ENCODE measurements around the gene ZNF654.

DNA sequence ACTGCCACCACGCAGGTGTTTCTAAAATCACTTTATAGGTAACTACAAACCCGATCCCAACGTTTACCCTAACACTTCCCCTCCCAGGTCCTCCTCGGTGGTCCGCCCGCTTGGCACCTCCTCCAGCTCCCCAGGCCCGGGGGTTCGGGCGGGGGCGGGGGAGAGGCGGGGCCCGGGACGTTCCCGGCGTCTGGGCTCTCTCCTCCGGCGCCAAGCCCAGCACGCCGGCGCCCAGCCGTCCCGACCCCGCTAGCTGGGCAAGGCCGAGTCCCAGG, 812 bp upstream of the ZNF654 start:
- no peak for TF ChIP-seq ZNF101 (CRISPR knock-in tag; IDR thresholded peaks at IDR 0.05; ENCODE audit: borderline replicate concordance, low read depth)
- TF ChIP-seq ZBTB1 (CRISPR knock-in tag; IDR thresholded peaks at IDR 0.05; ENCODE audit: borderline replicate concordance): no peak
- TF ChIP-seq ZNF234 (CRISPR knock-in tag; conservative IDR thresholded peaks at IDR 0.05): no peak
- TF ChIP-seq TCF12 (IDR thresholded peaks at IDR 0.05): no peak
- no peak for TF ChIP-seq TCF12 (CRISPR knock-in tag; IDR thresholded peaks at IDR 0.05)
- TF ChIP-seq, protein P1, sequence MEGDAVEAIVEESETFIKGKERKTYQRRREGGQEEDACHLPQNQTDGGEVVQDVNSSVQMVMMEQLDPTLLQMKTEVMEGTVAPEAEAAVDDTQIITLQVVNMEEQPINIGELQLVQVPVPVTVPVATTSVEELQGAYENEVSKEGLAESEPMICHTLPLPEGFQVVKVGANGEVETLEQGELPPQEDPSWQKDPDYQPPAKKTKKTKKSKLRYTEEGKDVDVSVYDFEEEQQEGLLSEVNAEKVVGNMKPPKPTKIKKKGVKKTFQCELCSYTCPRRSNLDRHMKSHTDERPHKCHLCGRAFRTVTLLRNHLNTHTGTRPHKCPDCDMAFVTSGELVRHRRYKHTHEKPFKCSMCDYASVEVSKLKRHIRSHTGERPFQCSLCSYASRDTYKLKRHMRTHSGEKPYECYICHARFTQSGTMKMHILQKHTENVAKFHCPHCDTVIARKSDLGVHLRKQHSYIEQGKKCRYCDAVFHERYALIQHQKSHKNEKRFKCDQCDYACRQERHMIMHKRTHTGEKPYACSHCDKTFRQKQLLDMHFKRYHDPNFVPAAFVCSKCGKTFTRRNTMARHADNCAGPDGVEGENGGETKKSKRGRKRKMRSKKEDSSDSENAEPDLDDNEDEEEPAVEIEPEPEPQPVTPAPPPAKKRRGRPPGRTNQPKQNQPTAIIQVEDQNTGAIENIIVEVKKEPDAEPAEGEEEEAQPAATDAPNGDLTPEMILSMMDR (CRISPR knock-in tag; IDR thresholded peaks at IDR 0.05): no peak
- no peak for TF ChIP-seq EP300 (IDR thresholded peaks at IDR 0.05; ENCODE audit: low read depth in 2 of 2, low read length in 2 of 2)
- TF ChIP-seq EP300 (CRISPR knock-in tag; IDR thresholded peaks at IDR 0.05; ENCODE audit: borderline replicate concordance): no peak
- no peak for TF ChIP-seq SSRP1 (CRISPR knock-in tag; IDR thresholded peaks at IDR 0.05)
- TF ChIP-seq, protein P2, sequence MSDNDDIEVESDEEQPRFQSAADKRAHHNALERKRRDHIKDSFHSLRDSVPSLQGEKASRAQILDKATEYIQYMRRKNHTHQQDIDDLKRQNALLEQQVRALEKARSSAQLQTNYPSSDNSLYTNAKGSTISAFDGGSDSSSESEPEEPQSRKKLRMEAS (IDR thresholded peaks at IDR 0.05): no peak

Data from HepG2 (cell line).